Cardiac fibroblast (primary cell): ENCODE data around the gene KNCN.

ENCODE experiments used
- DNase-seq, 2 donors: peaks; one replicate each; pipeline versions ENCODE4 v3.0.0 to v3.0.0-alpha.2; 2010; ENCODE audit warnings: low read depth in 2 of 2
- H3K4me3 ChIP-seq, 2 donors: replicated peaks in 1 of 2; 1 replicate in 1 of 2; 2 replicates in 1 of 2; pipeline ENCODE4 v1.5.1; 2011; ENCODE audit warnings: low read depth in 2 of 2, low read length in 2 of 2, mild to moderate bottlenecking in 2 of 2, moderate library complexity in 1 of 2
- TF ChIP-seq, protein P1 (sequence below): IDR thresholded peaks from one replicate; pipeline ENCODE4 v1.5.1; 2011; ENCODE audit warnings: low read depth, mild to moderate bottlenecking, low read length, inconsistent platforms

The KNCN gene

GRCh38 chr1:46581681-46582455, 30.4 kb upstream of the KNCN start:
- peak in 1 of 2 donors; percentile 31 for DNase-seq
- TF ChIP-seq, protein P1, sequence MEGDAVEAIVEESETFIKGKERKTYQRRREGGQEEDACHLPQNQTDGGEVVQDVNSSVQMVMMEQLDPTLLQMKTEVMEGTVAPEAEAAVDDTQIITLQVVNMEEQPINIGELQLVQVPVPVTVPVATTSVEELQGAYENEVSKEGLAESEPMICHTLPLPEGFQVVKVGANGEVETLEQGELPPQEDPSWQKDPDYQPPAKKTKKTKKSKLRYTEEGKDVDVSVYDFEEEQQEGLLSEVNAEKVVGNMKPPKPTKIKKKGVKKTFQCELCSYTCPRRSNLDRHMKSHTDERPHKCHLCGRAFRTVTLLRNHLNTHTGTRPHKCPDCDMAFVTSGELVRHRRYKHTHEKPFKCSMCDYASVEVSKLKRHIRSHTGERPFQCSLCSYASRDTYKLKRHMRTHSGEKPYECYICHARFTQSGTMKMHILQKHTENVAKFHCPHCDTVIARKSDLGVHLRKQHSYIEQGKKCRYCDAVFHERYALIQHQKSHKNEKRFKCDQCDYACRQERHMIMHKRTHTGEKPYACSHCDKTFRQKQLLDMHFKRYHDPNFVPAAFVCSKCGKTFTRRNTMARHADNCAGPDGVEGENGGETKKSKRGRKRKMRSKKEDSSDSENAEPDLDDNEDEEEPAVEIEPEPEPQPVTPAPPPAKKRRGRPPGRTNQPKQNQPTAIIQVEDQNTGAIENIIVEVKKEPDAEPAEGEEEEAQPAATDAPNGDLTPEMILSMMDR: no peak
- no peak overlapping the region for H3K4me3 ChIP-seq

- no peak overlapping the region for H3K4me3 ChIP-seq
- TF ChIP-seq, protein P1: no peak
- DNase-seq: peak in 1 of 2 donors; percentile 15
These were observed 28.9 kb upstream of the KNCN start for GRCh38 chr1:46580140-46580903.

- TF ChIP-seq, protein P1: no peak
- H3K4me3 ChIP-seq: no peak overlapping the region
- no peak for DNase-seq
These were observed 26.2 kb upstream of the KNCN start for GRCh38 chr1:46577671-46578070.

DNA sequence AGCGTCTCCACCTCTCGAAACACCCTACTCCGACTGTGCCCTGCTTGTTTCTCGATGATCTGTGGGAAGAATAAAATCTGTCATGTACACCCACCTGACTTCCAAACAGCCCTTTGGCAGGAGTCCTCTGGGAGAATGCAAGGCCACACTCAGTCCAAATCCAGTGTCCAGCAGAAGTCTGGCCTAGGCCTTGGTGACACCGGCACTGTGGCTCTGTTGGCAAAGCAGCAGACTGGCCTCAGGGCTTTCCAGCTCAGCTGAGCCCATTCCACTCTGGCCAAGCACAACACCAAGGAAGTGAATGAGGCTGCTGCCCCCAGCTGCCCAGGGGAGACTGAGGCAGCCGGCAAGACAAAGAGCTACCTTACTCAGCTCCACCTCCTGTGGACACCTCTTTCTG, 25.1 kb upstream of the KNCN start:
- H3K4me3 ChIP-seq: no peak overlapping the region
- TF ChIP-seq, protein P1: no peak
- DNase-seq: no peak

DNA sequence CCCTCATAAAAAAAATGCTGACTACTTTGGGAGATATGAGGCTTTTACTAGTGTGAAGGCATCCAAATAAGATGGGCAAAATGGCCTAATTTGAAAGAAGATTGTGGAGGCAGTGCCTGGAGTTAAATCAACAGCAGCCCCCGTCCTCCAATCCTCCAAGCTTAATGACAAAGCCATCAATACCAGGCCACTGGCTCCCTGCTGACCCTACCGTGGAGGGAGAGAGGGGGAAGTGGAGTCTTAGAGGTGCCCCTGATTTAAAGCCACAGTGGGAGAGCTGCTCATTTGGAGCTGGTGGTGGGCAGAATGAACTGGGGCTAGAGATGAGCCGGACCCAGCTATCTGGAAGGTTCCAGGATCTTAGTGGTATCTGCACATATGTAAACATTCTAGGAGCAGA, 24.3 kb upstream of the KNCN start:
- DNase-seq: no peak
- H3K4me3 ChIP-seq: no peak overlapping the region
- TF ChIP-seq, protein P1: no peak

DNA sequence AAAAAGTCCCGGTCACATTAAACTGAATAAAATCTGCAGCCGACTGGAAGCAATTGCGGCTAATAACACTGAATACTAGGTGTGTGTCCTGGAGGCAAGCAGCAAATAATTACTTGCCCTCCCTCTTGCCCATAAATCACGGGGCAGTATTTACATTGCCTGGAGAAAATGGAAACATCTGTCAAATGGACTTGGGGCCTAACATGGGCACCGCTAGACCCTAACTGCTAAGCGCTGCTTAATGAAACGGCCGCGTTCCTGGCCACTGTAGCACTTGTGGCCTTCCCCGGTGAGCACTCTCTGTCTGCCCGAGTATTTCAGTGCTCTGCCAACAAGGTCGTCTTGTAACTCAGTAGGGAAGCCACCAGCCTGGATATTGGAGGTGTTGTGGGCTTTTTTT, 23.9 kb upstream of the KNCN start:
- H3K4me3 ChIP-seq: no peak overlapping the region
- no peak for DNase-seq
- TF ChIP-seq, protein P1: no peak
